HepG2 (cell line): ENCODE measurements around the gene DENND4C. TPM values are rescaled to one million over a fixed set of nuclear protein-coding genes. Genes with fewer than 3 reads are reported as not detected.

Experiments used
- BRF2 ChIP-seq: sonication (generic); formaldehyde crosslinking; IDR thresholded peaks from 2 replicates; pipeline ENCODE4 v1.8.1; 2022; ENCODE audit warnings: mild to moderate bottlenecking, missing genetic modification reagents
- CHD4 ChIP-seq: fragments of 200-600 bp; sonication (generic); IDR thresholded peaks from 2 replicates; pipeline ENCODE4 v1.7.0; 2017; ENCODE audit warnings: mild to moderate bottlenecking, low read length, borderline replicate concordance
- CREB1 ChIP-seq, 2 experiments: fragments of 450-650 bp in 1 of 2; IDR thresholded peaks; 2 replicates each; pipeline ENCODE4 v1.6.1; 2016 to 2017; ENCODE audit warnings: control low read depth in 1 of 2, mild to moderate bottlenecking in 1 of 2, missing compliant biosample characterization in 1 of 2, missing genetic modification characterization in 1 of 2
- PPARG ChIP-seq: conservative IDR thresholded peaks from 2 replicates; pipeline ENCODE4 v1.6.1; 2016; ENCODE audit warnings: missing biosample characterization, missing genetic modification reagents
- SCMH1 ChIP-seq: sonication (generic); formaldehyde crosslinking; IDR thresholded peaks from 2 replicates; pipeline ENCODE4 v1.9.0; 2021; ENCODE audit warnings: missing genetic modification reagents, mild to moderate bottlenecking, borderline replicate concordance
- SNAPC2 ChIP-seq: sonication (generic); formaldehyde crosslinking; IDR thresholded peaks from 2 replicates; pipeline ENCODE4 v1.8.1; 2022; ENCODE audit warnings: mild to moderate bottlenecking, missing genetic modification reagents
- SOX13 ChIP-seq, 3 experiments: fragments of 450-650 bp in 1 of 3; sonication (generic) in 1 of 3; formaldehyde crosslinking in 1 of 3; IDR thresholded peaks in 2 of 3; conservative IDR thresholded peaks in 1 of 3; 2 replicates each; pipeline versions ENCODE4 v1.5.0 to v1.6.1; 2016 to 2020; ENCODE audit warnings: antibody characterized with exemption in 1 of 3, mild to moderate bottlenecking in 1 of 3, missing compliant biosample characterization in 1 of 3, missing genetic modification reagents in 1 of 3, moderate library complexity in 1 of 3
- SOX5 ChIP-seq: IDR thresholded peaks from 2 replicates; pipeline ENCODE4 v1.6.1; 2016; ENCODE audit warnings: borderline replicate concordance
- THRA ChIP-seq: sonication (generic); formaldehyde crosslinking; IDR thresholded peaks from 2 replicates; pipeline ENCODE4 v1.4.0; 2020; ENCODE audit warnings: missing genetic modification reagents, borderline replicate concordance
- ZBTB46 ChIP-seq: sonication (generic); formaldehyde crosslinking; IDR thresholded peaks from 2 replicates; pipeline ENCODE4 v1.4.0; 2020; ENCODE audit warnings: mild to moderate bottlenecking, missing genetic modification reagents, borderline replicate concordance
- ZBTB7B ChIP-seq: sonication (generic); formaldehyde crosslinking; IDR thresholded peaks from 2 replicates; pipeline ENCODE4 v1.4.0; 2020; ENCODE audit warnings: missing genetic modification reagents
- ZHX2 ChIP-seq, 2 experiments: sonication (generic) in 1 of 2; formaldehyde crosslinking in 1 of 2; IDR thresholded peaks; 2 replicates each; pipeline versions ENCODE4 v1.6.1 to v1.9.0; 2014 to 2022; ENCODE audit warnings: antibody characterized with exemption in 1 of 2, borderline replicate concordance in 1 of 2, inconsistent platforms in 1 of 2, low read depth in 1 of 2, missing genetic modification reagents in 1 of 2
- ZNF138 ChIP-seq: sonication (generic); formaldehyde crosslinking; IDR thresholded peaks from 2 replicates; pipeline ENCODE4 v1.5.0; 2020; ENCODE audit warnings: mild to moderate bottlenecking, low read depth, missing genetic modification reagents
- ZNF354B ChIP-seq: sonication (generic); formaldehyde crosslinking; IDR thresholded peaks from 2 replicates; pipeline ENCODE4 v1.8.0; 2022; ENCODE audit warnings: mild to moderate bottlenecking, missing genetic modification reagents
- polyA plus RNA-seq, 8 experiments: library from polyadenylated mRNA; depleted of rRNA in 3 of 8; stranded (reverse) in 7 of 8; unstranded in 1 of 8; fragments of >200 nt; fragmentation: Illumina TruSeq in 4 of 8; extraction: Trizol in 4 of 8; gene quantifications; 2 replicates each; pipeline versions ENCODE4 v1.2.1 to v1.2.3, GENCODE V29; 2011 to 2016; ENCODE audit warnings: low read depth in 4 of 8, missing spikeins in 1 of 8, mixed read lengths in 1 of 8; ENCODE audit not compliant: insufficient read depth in 1 of 8
- total RNA-seq, 5 experiments: library from RNA; depleted of rRNA; stranded (reverse); fragments of >200 nt; fragmentation: Illumina TruSeq; extraction: Trizol; gene quantifications; 2 replicates each; pipeline ENCODE4 v1.2.3, GENCODE V29; 2016; ENCODE audit warnings: low read depth in 1 of 5

DENND4C gene
- total and polyA plus RNA-seq, 2 of the 13 experiments (the other 11 are each of a cell fraction or from before 2014, with no cell fraction given): 19.1 to 27.2 TPM

- no peak for TF ChIP-seq ZHX2 (IDR thresholded peaks at IDR 0.05; ENCODE audit: low read depth)
- TF ChIP-seq ZHX2 (CRISPR knock-in tag; IDR thresholded peaks at IDR 0.05; ENCODE audit: borderline replicate concordance): no peak
- 0 out of 2 replicates have a peak, but pooled peaks have one; percentile 28 for TF ChIP-seq CHD4
- 0 out of 2 replicates have a peak, but pooled peaks have one; percentile 50 for TF ChIP-seq BRF2 (CRISPR knock-in tag)
- TF ChIP-seq ZBTB7B (CRISPR knock-in tag): peak; percentile 68; the same call in 1 of the 2 replicates
- TF ChIP-seq CREB1 (IDR thresholded peaks at IDR 0.05): no peak
- peak; percentile 73 for TF ChIP-seq CREB1 (CRISPR knock-in tag; IDR thresholded peaks at IDR 0.05)
- no peak for TF ChIP-seq ZBTB46 (CRISPR knock-in tag)
- peak; percentile 91 for TF ChIP-seq PPARG (CRISPR knock-in tag)
- no peak for TF ChIP-seq ZNF138
- no peak for TF ChIP-seq SCMH1
- TF ChIP-seq SOX13 (IDR thresholded peaks at IDR 0.05): peak; percentile 86
- peak in 1 of 2 experiments; percentile 96; a peak in 2 of 4 replicates for TF ChIP-seq SOX13 (CRISPR knock-in tag; conservative IDR thresholded peaks at IDR 0.05 in 1 of 2, IDR thresholded peaks at IDR 0.05 in 1 of 2)
- TF ChIP-seq SNAPC2: peak; percentile 84
- peak; percentile 76; the same call in 1 of the 2 replicates for TF ChIP-seq THRA (CRISPR knock-in tag)
- no peak for TF ChIP-seq ZNF354B (CRISPR knock-in tag)
- TF ChIP-seq SOX5: peak; percentile 94
Observed at GRCh38 chr9:19201899-19202891, 28.3 kb upstream of the DENND4C start (continued).
